DMS79 treated with DMSO at 0.1 percent for 48 hours (cell line): ENCODE data around the gene ASB2.
A peak's percentile ranks its signal among the peaks of the same experiment; 100 is the strongest.

Experiments used
- DNase-seq: peaks from one replicate; lab custom pipeline; 2025; lab: John Stamatoyannopoulos, UW

The ASB2 gene

GRCh38 chr14:93902619-93903307, 73.6 kb downstream of the ASB2 start:
- no peak for DNase-seq

- no peak for DNase-seq
Observed at GRCh38 chr14:93901813-93902212, 74.6 kb downstream of the ASB2 start.

- no peak for DNase-seq
Observed at GRCh38 chr14:93898731-93899130, 77.6 kb downstream of the ASB2 start.

- no peak for DNase-seq
Observed at GRCh38 chr14:93898081-93898611, 78.2 kb downstream of the ASB2 start.

GRCh38 chr14:93897476-93897845, 78.9 kb downstream of the ASB2 start:
- no peak for DNase-seq

GRCh38 chr14:93895023-93895604, 81.3 kb downstream of the ASB2 start:
- DNase-seq: no peak

GRCh38 chr14:93893661-93894261, 82.6 kb downstream of the ASB2 start:
- DNase-seq: no peak

GRCh38 chr14:93892923-93893558, 83.3 kb downstream of the ASB2 start:
- peak; percentile 64 for DNase-seq

GRCh38 chr14:93892505-93892839, 83.9 kb downstream of the ASB2 start:
- DNase-seq: no peak

- DNase-seq: no peak
Observed at GRCh38 chr14:93891756-93892504, 84.4 kb downstream of the ASB2 start.

GRCh38 chr14:93889739-93890483, 86.5 kb downstream of the ASB2 start:
- DNase-seq: no peak

GRCh38 chr14:93888995-93889394, 87.4 kb downstream of the ASB2 start:
- DNase-seq: no peak

- no peak for DNase-seq
Observed at GRCh38 chr14:93884950-93885349, 91.4 kb downstream of the ASB2 start.
